Activated CD4-positive, alpha-beta T cell treated with anti-CD3 and anti-CD28 coated beads, Interleukin-2, amount 50 U/mL, for 48 hours (primary cell): ENCODE measurements around the gene SLC35F6.

Experiments
- DNase-seq, 2 experiments: peaks; one replicate each; pipeline ENCODE4 v3.0.0-alpha.2; 2020

The SLC35F6 gene

GRCh38 chr2:26764078-26764887 is at the start of gene SLC35F6:
SLC35F6 (plus strand) TSS chr2:26764284; CDS start chr2:26764350, 66 bp downstream.
- peak; percentile 80 to 81 for DNase-seq

GRCh38 chr2:26715528-26716270 is 48.4 kb upstream of the SLC35F6 start:
- no peak for DNase-seq

- DNase-seq, result no peak
These were observed 47.7 kb upstream of the SLC35F6 start for GRCh38 chr2:26716340-26716739.

- no peak for DNase-seq
These were observed 47.3 kb upstream of the SLC35F6 start for GRCh38 chr2:26716769-26717168.

GRCh38 chr2:26717362-26717761 is 46.7 kb upstream of the SLC35F6 start:
- DNase-seq, result no peak

- no peak for DNase-seq
These were observed 45.0 kb upstream of the SLC35F6 start for GRCh38 chr2:26718949-26719686.

GRCh38 chr2:26720322-26721114 is 43.6 kb upstream of the SLC35F6 start:
- no peak for DNase-seq

GRCh38 chr2:26721115-26722032 is 42.7 kb upstream of the SLC35F6 start:
- DNase-seq, result no peak

- DNase-seq, result no peak
These were observed 41.8 kb upstream of the SLC35F6 start for GRCh38 chr2:26722328-26722727.

- DNase-seq, result no peak
These were observed 41.2 kb upstream of the SLC35F6 start for GRCh38 chr2:26722911-26723310.

GRCh38 chr2:26723475-26723874 is 40.6 kb upstream of the SLC35F6 start:
- no peak for DNase-seq

GRCh38 chr2:26723991-26724750 is 39.9 kb upstream of the SLC35F6 start:
- DNase-seq, result no peak

GRCh38 chr2:26724784-26725520 is 39.1 kb upstream of the SLC35F6 start:
- no peak for DNase-seq

GRCh38 chr2:26725521-26725820 is 38.6 kb upstream of the SLC35F6 start:
- DNase-seq, result no peak

- no peak for DNase-seq
These were observed 37.9 kb upstream of the SLC35F6 start for GRCh38 chr2:26726228-26726627.

GRCh38 chr2:26727641-26728561 is 36.2 kb upstream of the SLC35F6 start:
- peak in 1 of 2 experiments; percentile 12 for DNase-seq

GRCh38 chr2:26729311-26729710 is 34.8 kb upstream of the SLC35F6 start:
- no peak for DNase-seq

- DNase-seq, result no peak
These were observed 33.3 kb upstream of the SLC35F6 start for GRCh38 chr2:26730549-26731344.
